B cell (primary cell): ENCODE measurements around the gene KANK2. TPM values are rescaled to one million over a fixed set of nuclear protein-coding genes. Genes with fewer than 3 reads are reported as not detected.

Experiments used
- ATAC-seq: fragments of 200-7000 bp; cut with Tn5 transposase; one replicate; pipeline ENCODE4 v1.10.0; 2021; ENCODE audit warnings: low read depth, mild to moderate bottlenecking, moderate number of reproducible peaks, moderate library complexity
- CTCF ChIA-PET: fragments of 350-600 bp; sonication (Branson Sonifier 250); formaldehyde crosslinking; loops from one replicate; lab custom pipeline; 2021; ENCODE audit warnings: antibody characterized with exemption, inconsistent platforms; lab: Charles Lee
- POLR2A ChIA-PET: fragments of 350-600 bp; sonication (Branson Sonifier 250); formaldehyde crosslinking; loops from one replicate; lab custom pipeline; 2021; ENCODE audit warnings: antibody characterized with exemption; lab: Charles Lee
- DNase-seq: peaks from one replicate; pipeline ENCODE4 v3.0.0; 2013
- H2AFZ ChIP-seq: 2 replicates; pipeline ENCODE4 v1.6.1; 2012; ENCODE audit warnings: mild to moderate bottlenecking, low read depth, low read length; ENCODE audit not compliant: insufficient read depth, poor library complexity, severe bottlenecking
- H3K27ac ChIP-seq, 2 donors: 1 replicate in 1 of 2; 2 replicates in 1 of 2; pipeline ENCODE4 v1.5.1; 2012 to 2013; ENCODE audit warnings: low read length in 2 of 2, mild to moderate bottlenecking in 2 of 2, moderate library complexity in 1 of 2
- H3K27me3 ChIP-seq, 4 experiments: fragments of 200-600 bp in 1 of 4; sonication (generic) in 1 of 4; replicated peaks in 1 of 4; 1 replicate in 2 of 4; 2 replicates in 2 of 4; pipeline versions ENCODE4 v1.6.1 to v1.7.0; 2013 to 2016; ENCODE audit warnings: low read length in 3 of 4, mild to moderate bottlenecking in 2 of 4, mixed read lengths in 1 of 4, moderate library complexity in 1 of 4; ENCODE audit not compliant: insufficient read depth in 4 of 4, control insufficient read depth in 3 of 4; ENCODE audit errors: control extremely low read depth in 1 of 4
- H3K36me3 ChIP-seq, 2 experiments: replicated peaks in 1 of 2; 1 replicate in 1 of 2; 2 replicates in 1 of 2; pipeline versions ENCODE4 v1.6.1 to v1.7.1; 2013; ENCODE audit warnings: low read length in 1 of 2; ENCODE audit not compliant: insufficient read depth in 2 of 2, control insufficient read depth in 1 of 2; ENCODE audit errors: control extremely low read depth in 1 of 2, extremely low read depth in 1 of 2
- H3K4me1 ChIP-seq, 2 donors: fragments of 200-600 bp in 1 of 2; sonication (generic) in 1 of 2; 1 replicate in 1 of 2; 2 replicates in 1 of 2; pipeline versions ENCODE4 v1.5.1 to v1.6.1; 2013 to 2017; ENCODE audit warnings: low read length in 2 of 2; ENCODE audit not compliant: control insufficient read depth in 2 of 2, insufficient read depth in 2 of 2
- H3K4me2 ChIP-seq: replicated peaks from 2 replicates; pipeline ENCODE3; 2012; ENCODE audit warnings: mild to moderate bottlenecking, low read depth, low read length; ENCODE audit not compliant: poor library complexity, severe bottlenecking
- H3K4me3 ChIP-seq, 5 experiments: fragments of 200-600 bp in 1 of 5; sonication (generic) in 1 of 5; 1 replicate in 3 of 5; 2 replicates in 2 of 5; pipeline versions ENCODE4 v1.5.1 to v1.7.0; 2011 to 2016; ENCODE audit warnings: low read length in 4 of 5, mild to moderate bottlenecking in 4 of 5, low read depth in 2 of 5, control low read depth in 1 of 5, moderate library complexity in 1 of 5; ENCODE audit not compliant: insufficient read depth in 1 of 5; ENCODE audit errors: control extremely low read depth in 1 of 5, extremely low read depth in 1 of 5
- H3K79me2 ChIP-seq: fragments of 200-600 bp; sonication (generic); one replicate; pipeline ENCODE4 v1.6.0; 2016; ENCODE audit warnings: low read length; ENCODE audit not compliant: control insufficient read depth, insufficient read depth
- H3K9ac ChIP-seq: fragments of 200-600 bp; sonication (generic); 2 replicates; pipeline ENCODE4 v1.6.1; 2017; ENCODE audit warnings: mild to moderate bottlenecking, low read length, moderate library complexity
- H3K9me3 ChIP-seq, 3 donors: one replicate each; pipeline versions ENCODE4 v1.6.1 to v1.7.1; 2013; ENCODE audit warnings: low read length in 2 of 3; ENCODE audit not compliant: control insufficient read depth in 2 of 3, insufficient read depth in 1 of 3; ENCODE audit errors: control extremely low read depth in 1 of 3
- H4K20me1 ChIP-seq: 2 replicates; pipeline ENCODE4 v1.6.0; 2012; ENCODE audit warnings: mild to moderate bottlenecking, low read length; ENCODE audit not compliant: insufficient read depth, control insufficient read depth, poor library complexity, severe bottlenecking
- H3K27ac Mint-ChIP-seq: one replicate; pipeline ENCODE4 v1.8.0; 2021; ENCODE audit warnings: mixed read lengths
- H3K27me3 Mint-ChIP-seq: one replicate; pipeline ENCODE4 v1.8.0; 2021; ENCODE audit warnings: mixed read lengths
- H3K4me1 Mint-ChIP-seq: one replicate; pipeline ENCODE4 v1.8.0; 2021; ENCODE audit warnings: mixed read lengths
- H3K4me3 Mint-ChIP-seq: one replicate; pipeline ENCODE4 v1.8.0; 2021; ENCODE audit warnings: mixed read lengths
- H3K9me3 Mint-ChIP-seq: one replicate; pipeline ENCODE4 v1.8.0; 2022; ENCODE audit warnings: mixed read lengths; ENCODE audit not compliant: insufficient read depth
- EZH2 ChIP-seq: IDR thresholded peaks from 2 replicates; pipeline ENCODE4 v1.6.1; 2012; ENCODE audit warnings: borderline replicate concordance, low read depth, mild to moderate bottlenecking, moderate library complexity, low read length; ENCODE audit not compliant: insufficient read depth, poor library complexity, severe bottlenecking
- WGBS: methylation state at CpG from one replicate; pipeline ENCODE4 v1.1.5; 2013; ENCODE audit warnings: missing lambda C conversion rate; ENCODE audit not compliant: insufficient coverage; 5-methylcytosine and 5-hydroxymethylcytosine counted together
- intact Hi-C: fragments of 100-400 bp; cut with micrococcal nuclease; formaldehyde crosslinking; loops from one replicate; pipeline ENCODE4 v1.10.0; 2022
- polyA plus RNA-seq: library from polyadenylated mRNA; depleted of rRNA; stranded (reverse); fragments of >200 nt; gene quantifications from 2 replicates; pipeline ENCODE4 v1.2.3, GENCODE V29; 2012
- total RNA-seq, 2 donors: library from RNA; stranded (reverse); fragments of 120-200 nt in 1 of 2; gene quantifications; 1 replicate in 1 of 2; 2 replicates in 1 of 2; pipeline versions ENCODE4 v1.2.3 to v1.2.4, GENCODE V29; 2013 to 2022
- TF ChIP-seq, protein P1 (sequence below): fragments of 200-600 bp; IDR thresholded peaks from one replicate; pipeline ENCODE4 v1.8.0; 2022; ENCODE audit warnings: antibody characterized with exemption, mild to moderate bottlenecking

The KANK2 gene
- total and polyA plus RNA-seq, 2 donors (not counting 1 experiment from before 2014, with no cell fraction given), result 0.54 to 18.9 TPM

DNA sequence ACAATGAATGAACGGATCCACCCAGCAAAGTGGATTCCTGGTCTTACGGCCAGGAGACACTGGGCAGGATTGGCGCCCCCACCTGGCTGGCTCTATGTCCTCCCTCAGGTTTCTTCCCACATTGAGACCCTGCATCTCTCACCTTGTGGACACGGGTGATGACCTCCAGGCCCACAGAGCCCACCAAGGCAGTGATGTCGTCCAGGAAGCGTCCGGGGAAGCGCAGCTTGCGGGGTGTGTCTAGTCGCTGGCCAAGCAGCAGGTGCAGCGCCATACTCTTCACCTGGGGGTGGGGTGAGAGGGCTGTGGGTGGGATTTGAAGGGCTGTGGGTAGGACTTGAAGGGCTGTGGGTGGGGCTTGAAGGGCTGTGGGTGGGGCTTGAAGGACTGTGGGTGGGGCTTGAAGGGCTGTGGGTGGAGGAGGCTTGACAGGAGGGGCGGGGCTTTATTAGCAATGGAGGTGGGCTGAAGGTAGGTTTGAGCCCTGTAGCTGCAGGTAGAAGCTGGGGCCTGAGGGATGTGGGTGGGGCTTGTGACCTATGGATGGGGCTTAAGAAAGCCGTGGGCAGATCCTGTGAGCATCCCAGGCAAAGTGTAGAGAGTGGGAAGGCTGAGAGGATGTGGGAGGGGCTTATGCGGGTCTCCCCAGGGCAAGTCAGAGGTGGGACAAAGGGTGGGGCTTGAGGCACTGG is 30.0 kb upstream of the KANK2 start:
- peak; percentile 39 for ATAC-seq
- intact Hi-C loops, result no loop called here
- DNase-seq, result peak; percentile 8
- Histone ChIP-seq H4K20me1 (no peaks in the 10 kb centered on the region), H3K27me3 (no peaks in the 10 kb centered on the region), H2AFZ (no peak overlapping the region), H3K9me3 (peaks cover 0 to 13% (median 0%) of the 10 kb centered on the region in 3 donors), H3K79me2 (no peaks in the 10 kb centered on the region), H3K9ac (no peak overlapping the region), H3K4me2 (no peak overlapping the region), H3K36me3 (no peaks in the 10 kb centered on the region), H3K4me1 (no peaks in the 10 kb centered on the region), H3K27ac (no peak overlapping the region), H3K4me3 (no peak overlapping the region)
- no peak overlapping the region for H3K4me3 Mint-ChIP-seq
- H3K27ac Mint-ChIP-seq, result no peak overlapping the region
- no peaks in the 10 kb centered on the region for H3K9me3 Mint-ChIP-seq
- TF ChIP-seq EZH2, result no peak
- TF ChIP-seq, protein P1, sequence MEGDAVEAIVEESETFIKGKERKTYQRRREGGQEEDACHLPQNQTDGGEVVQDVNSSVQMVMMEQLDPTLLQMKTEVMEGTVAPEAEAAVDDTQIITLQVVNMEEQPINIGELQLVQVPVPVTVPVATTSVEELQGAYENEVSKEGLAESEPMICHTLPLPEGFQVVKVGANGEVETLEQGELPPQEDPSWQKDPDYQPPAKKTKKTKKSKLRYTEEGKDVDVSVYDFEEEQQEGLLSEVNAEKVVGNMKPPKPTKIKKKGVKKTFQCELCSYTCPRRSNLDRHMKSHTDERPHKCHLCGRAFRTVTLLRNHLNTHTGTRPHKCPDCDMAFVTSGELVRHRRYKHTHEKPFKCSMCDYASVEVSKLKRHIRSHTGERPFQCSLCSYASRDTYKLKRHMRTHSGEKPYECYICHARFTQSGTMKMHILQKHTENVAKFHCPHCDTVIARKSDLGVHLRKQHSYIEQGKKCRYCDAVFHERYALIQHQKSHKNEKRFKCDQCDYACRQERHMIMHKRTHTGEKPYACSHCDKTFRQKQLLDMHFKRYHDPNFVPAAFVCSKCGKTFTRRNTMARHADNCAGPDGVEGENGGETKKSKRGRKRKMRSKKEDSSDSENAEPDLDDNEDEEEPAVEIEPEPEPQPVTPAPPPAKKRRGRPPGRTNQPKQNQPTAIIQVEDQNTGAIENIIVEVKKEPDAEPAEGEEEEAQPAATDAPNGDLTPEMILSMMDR, result no peak
- WGBS, result 94% methylated on average over 13 of the region's 14 CpGs
- ChIA-PET CTCF (no interaction called here), POLR2A (no interaction called here)
- no peaks in the 10 kb centered on the region for H3K27me3 Mint-ChIP-seq
- H3K4me1 Mint-ChIP-seq, result no peaks in the 10 kb centered on the region

DNA sequence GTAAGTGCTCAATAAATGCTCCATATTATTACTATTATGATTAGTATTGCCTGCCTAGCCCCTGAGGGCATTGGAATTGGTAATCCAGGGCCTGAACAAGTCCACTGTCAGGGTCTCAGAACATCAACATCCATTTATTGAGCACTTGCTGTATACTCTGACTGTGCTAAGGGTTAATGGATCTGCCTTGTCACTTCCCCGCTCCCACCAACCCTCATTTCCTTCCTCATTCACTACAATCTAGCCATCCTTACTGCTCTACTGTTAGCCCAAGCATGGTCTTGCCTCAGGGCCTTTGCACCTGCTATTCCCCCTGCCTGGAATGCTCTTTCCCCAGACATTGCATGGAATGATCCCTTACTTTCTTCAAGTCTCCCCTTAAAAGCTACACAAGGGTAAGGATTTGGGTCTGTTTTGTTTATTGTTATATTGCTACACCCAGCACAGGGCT is 29.4 kb upstream of the KANK2 start:
- WGBS, result 43% methylated on average over 1 of the region's 1 CpG
- CTCF ChIA-PET, result no interaction called here
- Histone ChIP-seq H2AFZ (no peak overlapping the region), H3K9me3 (peaks cover 0 to 15% (median 2%) of the 10 kb centered on the region in 3 donors), H3K4me1 (no peaks in the 10 kb centered on the region), H3K79me2 (no peaks in the 10 kb centered on the region), H3K9ac (no peak overlapping the region), H3K4me3 (no peak overlapping the region), H3K4me2 (no peak overlapping the region), H4K20me1 (no peaks in the 10 kb centered on the region), H3K27me3 (no peaks in the 10 kb centered on the region), H3K27ac (no peak overlapping the region), H3K36me3 (no peaks in the 10 kb centered on the region)
- Mint-ChIP-seq H3K4me1 (no peaks in the 10 kb centered on the region), H3K27me3 (no peaks in the 10 kb centered on the region), H3K9me3 (no peaks in the 10 kb centered on the region), H3K27ac (no peak overlapping the region), H3K4me3 (no peak overlapping the region)
- TF ChIP-seq, protein P1, result no peak
- TF ChIP-seq EZH2, result no peak
- ATAC-seq (no peak), DNase-seq (no peak)
- intact Hi-C loops, result no loop called here
- POLR2A ChIA-PET, result no interaction called here
